H1 (cell line): ENCODE data around the gene SNTN. TPM values are rescaled to one million over a fixed set of nuclear protein-coding genes. Genes with fewer than 3 reads are reported as not detected.
A peak's percentile ranks its signal among the peaks of the same experiment; 100 is the strongest.
"Not testable (repeated sequence)": the region's sequence is repeated elsewhere in the genome, so short reads cannot be mapped to it uniquely, and the experiment has no call there.

Experiments
- CTCF ChIA-PET: fragments of 300-600 bp; sonication (Branson Sonifier 250); formaldehyde crosslinking; loops from one replicate; lab custom pipeline; 2021; ENCODE audit not compliant: partially characterized antibody; lab: Charles Lee
- POLR2A ChIA-PET: fragments of 300-600 bp; sonication (Branson Sonifier 250); formaldehyde crosslinking; loops from one replicate; lab custom pipeline; 2021; ENCODE audit warnings: inconsistent platforms; ENCODE audit not compliant: partially characterized antibody; lab: Charles Lee
- DNase-seq, 2 experiments: peaks; one replicate each; pipeline versions ENCODE4 v3.0.0 to v3.0.0-alpha.2; 2010 to 2022; ENCODE audit warnings: low spot score in 2 of 2, low read depth in 1 of 2, mixed read lengths in 1 of 2
- FAIRE-seq: peaks from 2 replicates; lab custom pipeline; 2011; peaks lifted over from hg19 to GRCh38; lab: Jason Lieb, UNC
- H2AFZ ChIP-seq: 2 replicates; pipeline ENCODE4 v1.8.1; 2012; ENCODE audit warnings: low read length, inconsistent platforms
- H2AK5ac ChIP-seq: 2 replicates; pipeline ENCODE4 v1.6.1; 2013; ENCODE audit warnings: low read depth, low read length
- H2BK120ac ChIP-seq: replicated peaks from 2 replicates; pipeline ENCODE3; 2013; ENCODE audit warnings: low read depth, low read length, inconsistent platforms
- H2BK12ac ChIP-seq: 2 replicates; pipeline ENCODE4 v1.6.1; 2013; ENCODE audit warnings: low read depth, low read length
- H2BK15ac ChIP-seq: 2 replicates; pipeline ENCODE4 v1.6.1; 2013; ENCODE audit warnings: low read length
- H2BK20ac ChIP-seq: 2 replicates; pipeline ENCODE4 v1.6.1; 2013; ENCODE audit warnings: low read length
- H2BK5ac ChIP-seq: 2 replicates; pipeline ENCODE4 v1.6.1; 2013; ENCODE audit warnings: low read depth, low read length
- H3K14ac ChIP-seq: 2 replicates; pipeline ENCODE4 v1.6.1; 2013; ENCODE audit warnings: inconsistent platforms; ENCODE audit not compliant: insufficient read length
- H3K18ac ChIP-seq: 2 replicates; pipeline ENCODE4 v1.6.1; 2013; ENCODE audit warnings: low read length; ENCODE audit errors: extremely low read depth
- H3K23ac ChIP-seq: 2 replicates; pipeline ENCODE4 v1.6.1; 2013; ENCODE audit warnings: inconsistent platforms; ENCODE audit not compliant: insufficient read length
- H3K23me2 ChIP-seq: 2 replicates; pipeline ENCODE4 v1.6.1; 2013; ENCODE audit warnings: low read depth, low read length
- H3K27ac ChIP-seq: 2 replicates; pipeline ENCODE4 v1.6.1; 2011; ENCODE audit warnings: low read depth, low read length, inconsistent platforms
- H3K27me3 ChIP-seq, 4 experiments: replicated peaks in 1 of 4; 1 replicate in 1 of 4; 2 replicates in 3 of 4; pipeline versions ENCODE4 v1.6.1 to v1.8.1; 2011 to 2013; ENCODE audit warnings: low read length in 3 of 4, mild to moderate bottlenecking in 3 of 4, inconsistent platforms in 2 of 4, mixed read lengths in 2 of 4, moderate library complexity in 1 of 4; ENCODE audit not compliant: control insufficient read depth in 3 of 4, insufficient read depth in 3 of 4; ENCODE audit errors: extremely low read depth in 1 of 4
- H3K36me3 ChIP-seq, 4 experiments: 2 replicates each; pipeline versions ENCODE4 v1.6.1 to v1.8.1; 2011 to 2013; ENCODE audit warnings: mild to moderate bottlenecking in 4 of 4, low read length in 3 of 4, moderate library complexity in 2 of 4, control low read depth in 1 of 4, inconsistent platforms in 1 of 4; ENCODE audit not compliant: insufficient read depth in 4 of 4, control insufficient read depth in 2 of 4
- H3K4ac ChIP-seq: replicated peaks from 2 replicates; pipeline ENCODE3; 2013; ENCODE audit warnings: low read length, low read depth, mixed read lengths, inconsistent platforms; ENCODE audit not compliant: insufficient read length
- H3K4me1 ChIP-seq, 4 experiments: replicated peaks in 1 of 4; 1 replicate in 1 of 4; 2 replicates in 3 of 4; pipeline versions ENCODE4 v1.6.1 to v1.8.1; 2011 to 2013; ENCODE audit warnings: low read length in 3 of 4, inconsistent platforms in 2 of 4, mixed read lengths in 1 of 4; ENCODE audit not compliant: insufficient read depth in 4 of 4, control insufficient read depth in 3 of 4
- H3K4me2 ChIP-seq, 2 experiments: 2 replicates each; pipeline versions ENCODE4 v1.6.1 to v1.8.1; 2011 to 2013; ENCODE audit warnings: low read depth in 2 of 2, low read length in 2 of 2, control low read depth in 1 of 2, inconsistent platforms in 1 of 2, mild to moderate bottlenecking in 1 of 2; ENCODE audit not compliant: insufficient read depth in 1 of 2
- H3K4me3 ChIP-seq, 4 experiments: fragments of 200-600, 300-600 bp in 1 of 4; sonication (generic), shearing (Covaris generic), sonication (Bioruptor Twin) in 1 of 4; 2 replicates each; pipeline versions ENCODE4 v1.5.1 to v1.8.1; 2011 to 2016; ENCODE audit warnings: low read length in 4 of 4, low read depth in 3 of 4, control low read depth in 2 of 4, inconsistent platforms in 2 of 4, mild to moderate bottlenecking in 2 of 4, mixed read lengths in 1 of 4, moderate library complexity in 1 of 4; ENCODE audit not compliant: insufficient read depth in 2 of 4; ENCODE audit errors: extremely low read depth in 1 of 4
- H3K56ac ChIP-seq: replicated peaks from 2 replicates; pipeline ENCODE3; 2013; ENCODE audit warnings: low read depth, mild to moderate bottlenecking, mixed read lengths, low read length, inconsistent platforms; ENCODE audit not compliant: insufficient read length
- H3K79me1 ChIP-seq: 2 replicates; pipeline ENCODE4 v1.6.1; 2013; ENCODE audit warnings: low read depth, low read length, control low read depth
- H3K79me2 ChIP-seq, 2 experiments: 2 replicates each; pipeline versions ENCODE4 v1.6.1 to v1.8.1; 2012 to 2013; ENCODE audit warnings: low read length in 2 of 2, mild to moderate bottlenecking in 2 of 2, inconsistent platforms in 1 of 2; ENCODE audit not compliant: insufficient read depth in 2 of 2, control insufficient read depth in 1 of 2
- H3K9ac ChIP-seq, 4 experiments: replicated peaks in 1 of 4; 1 replicate in 1 of 4; 2 replicates in 3 of 4; pipeline versions ENCODE4 v1.6.1 to v1.8.1; 2011 to 2013; ENCODE audit warnings: low read depth in 3 of 4, low read length in 3 of 4, control low read depth in 2 of 4, mild to moderate bottlenecking in 2 of 4, moderate library complexity in 2 of 4, inconsistent platforms in 1 of 4; ENCODE audit errors: extremely low read depth in 1 of 4
- H3K9me3 ChIP-seq, 2 experiments: 2 replicates each; pipeline versions ENCODE4 v1.6.1 to v1.8.1; 2012 to 2013; ENCODE audit warnings: mild to moderate bottlenecking in 2 of 2, moderate library complexity in 2 of 2, control low read depth in 1 of 2, inconsistent platforms in 1 of 2, low read depth in 1 of 2, low read length in 1 of 2, mixed read lengths in 1 of 2; ENCODE audit not compliant: insufficient read depth in 2 of 2
- H4K20me1 ChIP-seq, 2 experiments: replicated peaks in 1 of 2; 2 replicates each; pipeline versions ENCODE3 to v1.8.1; 2011 to 2013; ENCODE audit warnings: inconsistent platforms in 2 of 2, low read length in 2 of 2, mild to moderate bottlenecking in 1 of 2; ENCODE audit not compliant: insufficient read depth in 2 of 2, control insufficient read depth in 1 of 2
- H4K5ac ChIP-seq: 2 replicates; pipeline ENCODE4 v1.6.1; 2013; ENCODE audit warnings: low read length, low read depth, mixed read lengths, inconsistent platforms; ENCODE audit not compliant: insufficient read length
- H4K8ac ChIP-seq: 2 replicates; pipeline ENCODE4 v1.8.0; 2013; ENCODE audit warnings: mild to moderate bottlenecking, moderate library complexity, low read length, inconsistent platforms; ENCODE audit not compliant: insufficient read depth; ENCODE audit errors: extremely low read depth
- H4K91ac ChIP-seq: replicated peaks from 2 replicates; pipeline ENCODE3; 2013; ENCODE audit warnings: low read length, mixed read lengths, inconsistent platforms; ENCODE audit not compliant: insufficient read length
- ASH2L ChIP-seq: fragments of 200-600, 300-600 bp; sonication (generic); IDR thresholded peaks from one replicate; pipeline ENCODE4 v1.7.1; 2017; ENCODE audit warnings: low read length
- MAX ChIP-seq: IDR thresholded peaks from 2 replicates; pipeline ENCODE4 v1.6.1; 2012; ENCODE audit warnings: inconsistent platforms
- TAF1 ChIP-seq: IDR thresholded peaks from 2 replicates; pipeline ENCODE4 v1.6.1; 2011; ENCODE audit warnings: mild to moderate bottlenecking, low read depth, low read length
- YY1 ChIP-seq: IDR thresholded peaks from 2 replicates; pipeline ENCODE4 v1.6.1; 2011; ENCODE audit warnings: low read depth, mild to moderate bottlenecking, low read length
- WGBS, 2 experiments: shearing (Covaris generic) in 1 of 2; methylation state at CpG; one replicate each; pipeline versions ENCODE4 v1.1.6 to v1.1.7; 2013 to 2015; ENCODE audit warnings: low lambda C conversion rate in 2 of 2, mixed read lengths in 2 of 2, inconsistent platforms in 1 of 2, low coverage in 1 of 2, missing lambda C conversion rate in 1 of 2; ENCODE audit not compliant: insufficient replicate concordance in 2 of 2, insufficient coverage in 1 of 2, insufficient read length in 1 of 2; ENCODE audit errors: extremely low coverage in 1 of 2, missing lambda C conversion rate in 1 of 2; 5-methylcytosine and 5-hydroxymethylcytosine counted together
- polyA plus RNA-seq, 7 experiments: library from polyadenylated mRNA; depleted of rRNA in 3 of 7; stranded (reverse) in 5 of 7; unstranded in 2 of 7; fragments of >200 nt in 5 of 7; fragments of 200-250 nt in 2 of 7; gene quantifications; 1 replicate in 5 of 7; 2 replicates in 1 of 7; 4 replicates in 1 of 7; pipeline versions ENCODE4 v1.2.1 to v1.2.3, GENCODE V29; 2011 to 2013; ENCODE audit warnings: missing spikeins in 2 of 7, mixed read lengths in 2 of 7
- total RNA-seq: library from RNA; stranded (reverse); fragmentation: NEBNext Ultra II Directional; extraction: Animal tissue kit (Norgen Biotek cat#: 25700); gene quantifications from 2 replicates; pipeline ENCODE4 v1.2.1, GENCODE V29; 2021

SNTN gene
- total and polyA plus RNA-seq, 2 of the 8 experiments (the other 6 are each of a cell fraction or from before 2014, with no cell fraction given): not detected

GRCh38 chr3:63644928-63645781 lies 7.3 kb upstream of the SNTN start:
- TF ChIP-seq YY1 (0 out of 2 replicates have a peak, but pooled peaks have one; percentile 46), ASH2L (peak; percentile 39), MAX (peak; percentile 27; the same call in 1 of the 2 replicates), TAF1 (0 out of 2 replicates have a peak, but pooled peaks have one; percentile 31)
- peak in 1 of 2 experiments; percentile 76 for DNase-seq
- H4K91ac ChIP-seq, H2BK5ac ChIP-seq, H3K9me3 ChIP-seq, H3K56ac ChIP-seq, H3K79me1 ChIP-seq, H2BK12ac ChIP-seq, FAIRE-seq, H2BK20ac ChIP-seq, H3K9ac ChIP-seq, H4K8ac ChIP-seq, H2AK5ac ChIP-seq, H3K79me2 ChIP-seq, H2BK120ac ChIP-seq, H3K36me3 ChIP-seq, H2BK15ac ChIP-seq, H4K5ac ChIP-seq, H3K23me2 ChIP-seq, H4K20me1 ChIP-seq, H3K18ac ChIP-seq, H3K23ac ChIP-seq, H3K4me1 ChIP-seq, H3K14ac ChIP-seq, H3K27me3 ChIP-seq: not testable (repeated sequence)
- Histone ChIP-seq H3K4me2 (peak overlapping the region; percentile 63 to 65), H2AFZ (peak overlapping the region; percentile 62; the same call in 1 of the 2 replicates), H3K27ac (peak overlapping the region; percentile 73), H3K4ac (peak overlapping the region; percentile 61), H3K4me3 (peak overlapping the region; percentile 51 to 70 (median 58); a peak in 7 of 8 replicates)
- WGBS, 2 experiments: 35% methylated on average over 25 of the region's 25 CpGs; no CpG with 5 or more reads in 1 of the 2 experiments
- CTCF ChIA-PET: interaction anchor here (1.0 to 1.4 kb wide), 3 partner anchors 9 to 130 kb away, joined by 3 to 4 read pairs (median 3); no protein-coding TSS in a partner anchor
- POLR2A ChIA-PET: interaction anchor here (1.0 to 1.6 kb wide), 2 partner anchors 10 to 16 kb away, joined by 4 to 6 read pairs; no protein-coding TSS in a partner anchor
